GM06990 (cell line): ENCODE results near the gene EXOC2.

Experiments used
- DNase-seq: peaks from one replicate; pipeline ENCODE4 v3.0.0-alpha.2; 2011; ENCODE audit not compliant: insufficient read length; ENCODE audit errors: extremely low read depth
- H3K27me3 ChIP-seq: replicated peaks from 2 replicates; pipeline ENCODE4 v1.6.0; 2011; ENCODE audit warnings: low read length; ENCODE audit not compliant: control insufficient read depth, insufficient read depth
- H3K36me3 ChIP-seq: 2 replicates; pipeline ENCODE4 v1.5.1; 2011; ENCODE audit warnings: low read length; ENCODE audit not compliant: control insufficient read depth, insufficient read depth
- H3K4me3 ChIP-seq: replicated peaks from 2 replicates; pipeline ENCODE4 v1.5.1; 2011; ENCODE audit warnings: low read depth, mild to moderate bottlenecking, control low read depth, low read length
- CTCF ChIP-seq: IDR thresholded peaks from 2 replicates; pipeline ENCODE4 v1.5.1; 2011; ENCODE audit warnings: low read length, control low read depth, mild to moderate bottlenecking, inconsistent platforms; ENCODE audit not compliant: insufficient read depth, poor library complexity, severe bottlenecking

The EXOC2 gene

GRCh38 chr6:620166-620565 lies 72.8 kb downstream of the EXOC2 start:
- DNase-seq: no peak
- H3K27me3 ChIP-seq: no peaks in the 10 kb centered on the region
- no peaks in the 10 kb centered on the region; the same call in none of the 2 replicates for H3K36me3 ChIP-seq
- no peak overlapping the region for H3K4me3 ChIP-seq
- no peak for TF ChIP-seq CTCF

GRCh38 chr6:617456-618100 lies 75.4 kb downstream of the EXOC2 start:
- Histone ChIP-seq H3K4me3 (no peak overlapping the region), H3K27me3 (no peaks in the 10 kb centered on the region), H3K36me3 (peaks cover 1% of the 10 kb centered on the region)
- DNase-seq: no peak
- peak; percentile 5 for TF ChIP-seq CTCF

- no peak for TF ChIP-seq CTCF
- Histone ChIP-seq H3K36me3 (peaks cover 1% of the 10 kb centered on the region), H3K27me3 (no peaks in the 10 kb centered on the region), H3K4me3 (no peak overlapping the region)
- no peak for DNase-seq
Measured at GRCh38 chr6:613981-614380, 79.0 kb downstream of the EXOC2 start.

GRCh38 chr6:611928-612327 lies 81.0 kb downstream of the EXOC2 start:
- Histone ChIP-seq H3K36me3 (peaks cover 1% of the 10 kb centered on the region; the same call in 1 of the 2 replicates), H3K4me3 (no peak overlapping the region), H3K27me3 (no peaks in the 10 kb centered on the region)
- no peak for DNase-seq
- TF ChIP-seq CTCF: no peak

GRCh38 chr6:610882-611281 lies 82.1 kb downstream of the EXOC2 start:
- H3K4me3 ChIP-seq: no peak overlapping the region
- DNase-seq: no peak
- peaks cover 1% of the 10 kb centered on the region; the same call in 1 of the 2 replicates for H3K36me3 ChIP-seq
- no peak for TF ChIP-seq CTCF
- no peaks in the 10 kb centered on the region for H3K27me3 ChIP-seq

- TF ChIP-seq CTCF: no peak
- no peak overlapping the region for H3K4me3 ChIP-seq
- peaks cover 1% of the 10 kb centered on the region; the same call in 1 of the 2 replicates for H3K36me3 ChIP-seq
- DNase-seq: no peak
- H3K27me3 ChIP-seq: no peaks in the 10 kb centered on the region
Measured at GRCh38 chr6:609905-610304, 83.0 kb downstream of the EXOC2 start.
